Measurements from ENCODE around the gene PRKCSH.

GRCh38 chr19:11457115-11457514 lies 21.7 kb downstream of the PRKCSH start:
- no peak for TF ChIP-seq CTCF (conservative IDR thresholded peaks at IDR 0.05; ENCODE audit: low read length)
- no peak for TF ChIP-seq EZH2phosphoT487 (IDR thresholded peaks at IDR 0.05; ENCODE audit: borderline replicate concordance, low read depth, low read length)
